GM13977 (cell line): ENCODE measurements around the gene PLD1.

Source experiments
- DNase-seq: peaks from one replicate; pipeline ENCODE4 v3.0.0; 2012; ENCODE audit warnings: low spot score
- CTCF ChIP-seq: IDR thresholded peaks from 2 replicates; pipeline ENCODE4 v1.5.1; 2012; ENCODE audit warnings: mild to moderate bottlenecking, control low read depth; ENCODE audit not compliant: insufficient read depth; ENCODE audit errors: extremely low read depth, missing control alignments
- in situ Hi-C: fragments of 300-500 bp; cut with MboI; formaldehyde crosslinking; loops from one replicate; pipeline ENCODE4 v1.12.0; 2022; ENCODE audit warnings: low sequenced_read_pairs, low pct_unique_long_range_greater_than_20kb, mixed read lengths, inconsistent platforms; ENCODE audit not compliant: unreplicated experiment

Gene PLD1

GRCh38 chr3:171743327-171744157, 66.7 kb downstream of the PLD1 start:
- no peak for DNase-seq
- in situ Hi-C loops, result no loop called here
- no peak for TF ChIP-seq CTCF

GRCh38 chr3:171741377-171741776, 68.9 kb downstream of the PLD1 start:
- in situ Hi-C loops, result no loop called here
- DNase-seq, result no peak
- TF ChIP-seq CTCF, result no peak

- TF ChIP-seq CTCF, result no peak
- DNase-seq, result no peak
- in situ Hi-C loops, result no loop called here
Measured at GRCh38 chr3:171736556-171736955, 73.7 kb downstream of the PLD1 start.

GRCh38 chr3:171733561-171733960, 76.7 kb downstream of the PLD1 start:
- DNase-seq, result no peak
- TF ChIP-seq CTCF, result no peak
- in situ Hi-C loops, result no loop called here

- in situ Hi-C loops, result no loop called here
- no peak for TF ChIP-seq CTCF
- DNase-seq, result no peak
Measured at GRCh38 chr3:171732756-171733155, 77.5 kb downstream of the PLD1 start.

- no peak for TF ChIP-seq CTCF
- DNase-seq, result no peak
Measured at GRCh38 chr3:171731691-171732090, 78.6 kb downstream of the PLD1 start.

More at GRCh38 chr3:171731691-171732090, 78.6 kb downstream of the PLD1 start:
- in situ Hi-C loops, result no loop called here
